Progenitor cell of endocrine pancreas (in vitro differentiated cells): ENCODE results near the gene THSD7A. TPM values are rescaled to one million over a fixed set of nuclear protein-coding genes. Genes with fewer than 3 reads are reported as not detected.

ENCODE experiments used
- DNase-seq: peaks from one replicate; pipeline ENCODE4 v3.0.0; 2021; ENCODE audit warnings: low spot score; ENCODE audit not compliant: unreplicated experiment
- H3K27ac Mint-ChIP-seq: 2 replicates; pipeline ENCODE4 v1.8.0; 2021; ENCODE audit warnings: mild to moderate bottlenecking, moderate library complexity, mixed read lengths
- H3K27me3 Mint-ChIP-seq: 2 replicates; pipeline ENCODE4 v1.8.0; 2021; ENCODE audit warnings: mixed read lengths
- H3K36me3 Mint-ChIP-seq: 2 replicates; pipeline ENCODE4 v1.8.0; 2022; ENCODE audit warnings: mixed read lengths; ENCODE audit not compliant: insufficient read depth
- H3K4me1 Mint-ChIP-seq: 2 replicates; pipeline ENCODE4 v1.8.0; 2021; ENCODE audit warnings: low read depth, mixed read lengths
- H3K4me3 Mint-ChIP-seq: 2 replicates; pipeline ENCODE4 v1.8.0; 2021; ENCODE audit warnings: low read depth, mild to moderate bottlenecking, moderate library complexity, mixed read lengths
- H3K9me3 Mint-ChIP-seq: 2 replicates; pipeline ENCODE4 v1.8.0; 2021; ENCODE audit warnings: low read depth, mixed read lengths
- CTCF ChIP-seq: fragments of 200-600 bp; sonication (generic); IDR thresholded peaks from one replicate; pipeline ENCODE4 v1.5.0; 2021; ENCODE audit warnings: antibody characterized with exemption, mild to moderate bottlenecking; ENCODE audit not compliant: unreplicated experiment
- total RNA-seq: library from RNA; stranded (reverse); gene quantifications from 2 replicates; pipeline ENCODE4 v1.2.1, GENCODE V29; 2021

The THSD7A gene
- total RNA-seq, 1 donor from 2014 or later: 4.7 TPM

GRCh38 chr7:11642841-11643240, 189.2 kb downstream of the THSD7A start:
- Mint-ChIP-seq H3K4me3 (no peak overlapping the region), H3K36me3 (no peaks in the 10 kb centered on the region), H3K9me3 (no peaks in the 10 kb centered on the region), H3K27me3 (no peaks in the 10 kb centered on the region), H3K27ac (no peak overlapping the region), H3K4me1 (no peaks in the 10 kb centered on the region)
- no peak for DNase-seq
- no peak for TF ChIP-seq CTCF

- TF ChIP-seq CTCF: no peak
- Mint-ChIP-seq H3K4me3 (no peak overlapping the region), H3K27ac (no peak overlapping the region), H3K27me3 (no peaks in the 10 kb centered on the region), H3K4me1 (no peaks in the 10 kb centered on the region), H3K36me3 (no peaks in the 10 kb centered on the region), H3K9me3 (no peaks in the 10 kb centered on the region)
- no peak for DNase-seq
These were observed 189.7 kb downstream of the THSD7A start for GRCh38 chr7:11642276-11642675.

DNA sequence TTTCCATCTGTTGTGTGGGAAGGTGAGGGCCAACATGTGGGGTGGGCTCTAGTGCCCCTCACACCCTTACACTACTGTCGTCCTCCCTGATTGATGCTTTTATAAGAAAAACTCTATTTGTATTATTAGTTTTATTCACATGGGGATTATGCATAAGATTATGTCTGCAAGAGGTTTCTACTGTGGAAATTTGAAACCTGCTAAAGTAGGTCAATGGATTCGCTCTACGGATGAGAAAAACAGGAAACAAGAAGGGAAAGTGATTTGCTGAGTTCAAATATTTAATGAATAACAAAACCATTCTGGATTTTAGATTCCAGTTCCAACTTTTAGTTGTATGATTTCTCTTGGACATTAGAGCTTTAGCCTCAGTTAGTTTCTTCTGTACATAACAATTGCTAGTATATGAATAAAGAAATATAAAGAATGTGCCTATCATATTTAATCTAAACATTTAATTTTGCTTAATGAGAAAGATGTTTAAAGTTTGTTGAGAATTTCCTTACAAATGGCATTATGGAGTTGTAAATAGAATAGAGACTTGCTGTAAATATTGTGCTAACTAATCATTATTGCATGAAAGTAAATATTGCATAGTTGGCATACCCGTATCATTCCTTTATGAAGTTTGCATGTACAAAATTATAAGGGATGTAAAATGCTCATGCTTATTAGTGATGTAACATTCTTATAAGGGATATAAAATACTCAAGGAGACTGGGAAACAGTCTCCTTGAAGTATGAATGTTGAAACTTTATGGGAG, 193.8 kb downstream of the THSD7A start:
- no peaks in the 10 kb centered on the region for H3K9me3 Mint-ChIP-seq
- H3K27me3 Mint-ChIP-seq: no peaks in the 10 kb centered on the region
- no peak overlapping the region for H3K27ac Mint-ChIP-seq
- TF ChIP-seq CTCF: no peak
- no peaks in the 10 kb centered on the region for H3K4me1 Mint-ChIP-seq
- no peaks in the 10 kb centered on the region for H3K36me3 Mint-ChIP-seq
- DNase-seq: no peak
- H3K4me3 Mint-ChIP-seq: no peak overlapping the region

GRCh38 chr7:11636274-11636673, 195.7 kb downstream of the THSD7A start:
- no peaks in the 10 kb centered on the region for H3K36me3 Mint-ChIP-seq
- H3K27me3 Mint-ChIP-seq: no peaks in the 10 kb centered on the region
- no peak for TF ChIP-seq CTCF
- no peak overlapping the region for H3K4me3 Mint-ChIP-seq
- no peak for DNase-seq
- no peak overlapping the region for H3K27ac Mint-ChIP-seq
- no peaks in the 10 kb centered on the region for H3K9me3 Mint-ChIP-seq
- no peaks in the 10 kb centered on the region for H3K4me1 Mint-ChIP-seq

GRCh38 chr7:11633310-11633709, 198.7 kb downstream of the THSD7A start:
- H3K36me3 Mint-ChIP-seq: no peaks in the 10 kb centered on the region
- TF ChIP-seq CTCF: no peak
- no peaks in the 10 kb centered on the region for H3K9me3 Mint-ChIP-seq
- DNase-seq: no peak
- no peaks in the 10 kb centered on the region for H3K4me1 Mint-ChIP-seq
- no peak overlapping the region for H3K4me3 Mint-ChIP-seq
- no peak overlapping the region for H3K27ac Mint-ChIP-seq
- H3K27me3 Mint-ChIP-seq: no peaks in the 10 kb centered on the region
